A549 (cell line): ENCODE results near the gene UHRF1.

ENCODE experiments used
- CHD2 ChIP-seq: fragments of 150-350 bp; IDR thresholded peaks from 2 replicates; pipeline ENCODE4 v1.6.1; 2014; ENCODE audit warnings: low read length; ENCODE audit not compliant: partially characterized antibody
- CTCF ChIP-seq: fragments of >200 bp; sonication (Bioruptor Twin); formaldehyde crosslinking; IDR thresholded peaks from 3 replicates; pipeline ENCODE4 v1.5.1; 2016
- EP300 ChIP-seq, 2 experiments: fragments of >200 bp; sonication (Bioruptor Twin); formaldehyde crosslinking; IDR thresholded peaks; 2 replicates in 1 of 2; 3 replicates in 1 of 2; pipeline ENCODE4 v1.6.1; 2016 to 2017
- JUN ChIP-seq, 2 experiments: fragments of >200 bp; sonication (Bioruptor Twin); formaldehyde crosslinking; IDR thresholded peaks; 2 replicates in 1 of 2; 3 replicates in 1 of 2; pipeline ENCODE4 v1.6.1; 2016 to 2017
- KDM1A ChIP-seq: fragments of 200-600 bp; sonication (generic); IDR thresholded peaks from 2 replicates; pipeline ENCODE4 v1.6.1; 2016; ENCODE audit warnings: low read depth, mild to moderate bottlenecking
- KDM5A ChIP-seq: fragments of 200-600 bp; sonication (generic); IDR thresholded peaks from 2 replicates; pipeline ENCODE4 v1.6.1; 2016; ENCODE audit warnings: antibody characterized with exemption, mild to moderate bottlenecking
- MAZ ChIP-seq: fragments of 150-350 bp; IDR thresholded peaks from 2 replicates; pipeline ENCODE4 v1.6.1; 2014; ENCODE audit warnings: antibody characterized with exemption, low read depth, low read length, borderline replicate concordance

DNA sequence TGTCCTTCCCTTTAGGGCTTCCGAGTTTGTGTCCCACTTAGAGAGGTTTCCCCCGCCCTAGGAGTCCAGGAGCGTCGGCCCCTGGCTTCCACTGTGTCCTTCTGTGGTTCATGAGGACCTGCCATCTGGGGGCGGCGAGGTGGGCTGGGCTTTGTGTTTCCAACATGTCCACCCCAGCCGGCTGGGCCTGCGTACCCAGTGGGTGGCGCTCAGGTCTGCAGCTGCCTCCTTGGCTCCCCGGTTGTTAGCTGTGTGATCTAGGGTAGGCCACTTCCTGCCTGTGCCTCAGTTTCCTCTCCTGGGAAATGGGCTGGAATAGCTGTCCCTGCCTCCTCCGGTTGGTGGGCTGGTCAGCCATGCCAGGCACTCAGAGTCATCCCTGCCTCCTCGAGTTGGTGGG, 88.0 kb downstream of the UHRF1 start:
- no peak for TF ChIP-seq CHD2
- no peak for TF ChIP-seq KDM1A
- no peak for TF ChIP-seq CTCF
- no peak for TF ChIP-seq KDM5A
- no peak for TF ChIP-seq MAZ
- no peak for TF ChIP-seq EP300 (IDR thresholded peaks at IDR 0.05)
- no peak for TF ChIP-seq JUN (IDR thresholded peaks at IDR 0.05)
